Caco-2 (cell line): Measurements from ENCODE around the gene TARBP1. TPM values are rescaled to one million over a fixed set of nuclear protein-coding genes. Genes with fewer than 3 reads are reported as not detected.

Source experiments
- BruUV-seq: library from RNA; stranded (reverse); fragments of 400-500 nt; replicated peaks from 2 replicates; lab custom pipeline; 2021; lab: Mats Ljungman, UMichigan
- CTCF ChIA-PET: fragments of 300-600 bp; sonication (Branson Sonifier 250); formaldehyde crosslinking; loops from one replicate; lab custom pipeline; 2022; ENCODE audit warnings: antibody characterized with exemption; lab: Charles Lee
- POLR2A ChIA-PET: fragments of 300-600 bp; sonication (Branson Sonifier 250); formaldehyde crosslinking; loops from one replicate; lab custom pipeline; 2022; ENCODE audit warnings: antibody characterized with exemption; lab: Charles Lee
- DNase-seq, 2 experiments: peaks; one replicate each; pipeline versions ENCODE4 v3.0.0 to v3.0.0-alpha.2; 2020 to 2022
- H3K27me3 ChIP-seq: replicated peaks from 2 replicates; pipeline ENCODE4 v1.6.0; 2011; ENCODE audit warnings: low read length; ENCODE audit not compliant: control insufficient read depth, insufficient read depth
- H3K36me3 ChIP-seq: 2 replicates; pipeline ENCODE4 v1.5.1; 2011; ENCODE audit warnings: low read length; ENCODE audit not compliant: control insufficient read depth, insufficient read depth
- H3K4me1 ChIP-seq: fragments of 250-450 bp; sonication (Bioruptor Pico); 2 replicates; pipeline ENCODE4 v1.5.1; 2020; ENCODE audit warnings: mild to moderate bottlenecking
- H3K4me3 ChIP-seq: 2 replicates; pipeline ENCODE4 v1.5.1; 2011; ENCODE audit warnings: low read depth, mild to moderate bottlenecking, control low read depth, low read length
- H3K9me3 ChIP-seq: fragments of 250-450 bp; sonication (Bioruptor Pico); 2 replicates; pipeline ENCODE4 v1.5.1; 2020; ENCODE audit warnings: mild to moderate bottlenecking, moderate library complexity
- H3K27ac Mint-ChIP-seq: one replicate; pipeline ENCODE4 v1.8.0; 2022; ENCODE audit warnings: mixed read lengths; ENCODE audit not compliant: unreplicated experiment
- H3K27me3 Mint-ChIP-seq: one replicate; pipeline ENCODE4 v1.8.0; 2022; ENCODE audit warnings: mixed read lengths; ENCODE audit not compliant: insufficient read depth, unreplicated experiment
- H3K36me3 Mint-ChIP-seq: one replicate; pipeline ENCODE4 v1.8.0; 2022; ENCODE audit warnings: mild to moderate bottlenecking, mixed read lengths; ENCODE audit not compliant: insufficient read depth, unreplicated experiment
- H3K4me1 Mint-ChIP-seq: one replicate; pipeline ENCODE4 v1.8.0; 2022; ENCODE audit warnings: low read depth, mixed read lengths; ENCODE audit not compliant: unreplicated experiment
- H3K4me3 Mint-ChIP-seq: one replicate; pipeline ENCODE4 v1.8.0; 2022; ENCODE audit warnings: mild to moderate bottlenecking, moderate library complexity, mixed read lengths; ENCODE audit not compliant: unreplicated experiment
- H3K9me3 Mint-ChIP-seq: one replicate; pipeline ENCODE4 v1.8.0; 2022; ENCODE audit warnings: mixed read lengths; ENCODE audit not compliant: unreplicated experiment
- CTCF ChIP-seq, 2 experiments: fragments of 200-600 bp in 1 of 2; IDR thresholded peaks; 1 replicate in 1 of 2; 2 replicates in 1 of 2; pipeline versions ENCODE4 v1.5.1 to v1.8.0; 2011 to 2022; ENCODE audit warnings: antibody characterized with exemption in 1 of 2, control low read depth in 1 of 2, inconsistent platforms in 1 of 2, low read depth in 1 of 2, low read length in 1 of 2, mild to moderate bottlenecking in 1 of 2, moderate library complexity in 1 of 2; ENCODE audit not compliant: insufficient read depth in 1 of 2, severe bottlenecking in 1 of 2, unreplicated experiment in 1 of 2
- intact Hi-C: fragments of 100-400 bp; cut with micrococcal nuclease; formaldehyde crosslinking; loops from one replicate; pipeline ENCODE4 v1.10.0; 2022; ENCODE audit not compliant: unreplicated experiment
- total RNA-seq: library from RNA; stranded (reverse); gene quantifications from 2 replicates; pipeline ENCODE4 v1.2.3, GENCODE V29; 2022

Gene TARBP1
- total RNA-seq, 1 experiment from 2014 or later, result 37.0 TPM

GRCh38 chr1:234463749-234464148, 15.2 kb downstream of the TARBP1 start:
- H3K36me3 Mint-ChIP-seq, result peaks cover 27% of the 10 kb centered on the region
- no peak overlapping the region for H3K4me3 ChIP-seq
- ChIA-PET POLR2A (no interaction called here), CTCF (no interaction called here)
- no TSS peak for BruUV-seq
- no peaks in the 10 kb centered on the region for H3K27me3 Mint-ChIP-seq
- H3K36me3 ChIP-seq, result no peaks in the 10 kb centered on the region; the same call in 1 of the 2 replicates
- no peaks in the 10 kb centered on the region for H3K4me1 Mint-ChIP-seq
- no peaks in the 10 kb centered on the region for H3K4me1 ChIP-seq
- no peaks in the 10 kb centered on the region for H3K27me3 ChIP-seq
- H3K4me3 Mint-ChIP-seq, result no peak overlapping the region
- no peak for DNase-seq
- intact Hi-C loops, result no loop called here
- H3K9me3 ChIP-seq, result no peaks in the 10 kb centered on the region
- H3K27ac Mint-ChIP-seq, result no peak overlapping the region
- TF ChIP-seq CTCF (IDR thresholded peaks at IDR 0.05; ENCODE audit: insufficient read depth in 1 of 2, low read depth in 1 of 2, low read length in 1 of 2, severe bottlenecking in 1 of 2, unreplicated experiment in 1 of 2), result no peak
- H3K9me3 Mint-ChIP-seq, result no peaks in the 10 kb centered on the region

GRCh38 chr1:234460652-234461051, 18.3 kb downstream of the TARBP1 start:
- ChIA-PET CTCF (no interaction called here), POLR2A (no interaction called here)
- Histone ChIP-seq H3K4me1 (no peaks in the 10 kb centered on the region), H3K9me3 (no peaks in the 10 kb centered on the region), H3K36me3 (no peaks in the 10 kb centered on the region), H3K27me3 (no peaks in the 10 kb centered on the region), H3K4me3 (no peak overlapping the region)
- no peak overlapping the region for H3K4me3 Mint-ChIP-seq
- H3K9me3 Mint-ChIP-seq, result no peaks in the 10 kb centered on the region
- DNase-seq, result no peak
- no peak for TF ChIP-seq CTCF (IDR thresholded peaks at IDR 0.05; ENCODE audit: insufficient read depth in 1 of 2, low read depth in 1 of 2, low read length in 1 of 2, severe bottlenecking in 1 of 2, unreplicated experiment in 1 of 2)
- H3K36me3 Mint-ChIP-seq, result peaks cover 23% of the 10 kb centered on the region
- BruUV-seq, result no TSS peak
- intact Hi-C loops, result no loop called here
- H3K27me3 Mint-ChIP-seq, result no peaks in the 10 kb centered on the region
- H3K27ac Mint-ChIP-seq, result no peak overlapping the region
- H3K4me1 Mint-ChIP-seq, result no peaks in the 10 kb centered on the region

DNA sequence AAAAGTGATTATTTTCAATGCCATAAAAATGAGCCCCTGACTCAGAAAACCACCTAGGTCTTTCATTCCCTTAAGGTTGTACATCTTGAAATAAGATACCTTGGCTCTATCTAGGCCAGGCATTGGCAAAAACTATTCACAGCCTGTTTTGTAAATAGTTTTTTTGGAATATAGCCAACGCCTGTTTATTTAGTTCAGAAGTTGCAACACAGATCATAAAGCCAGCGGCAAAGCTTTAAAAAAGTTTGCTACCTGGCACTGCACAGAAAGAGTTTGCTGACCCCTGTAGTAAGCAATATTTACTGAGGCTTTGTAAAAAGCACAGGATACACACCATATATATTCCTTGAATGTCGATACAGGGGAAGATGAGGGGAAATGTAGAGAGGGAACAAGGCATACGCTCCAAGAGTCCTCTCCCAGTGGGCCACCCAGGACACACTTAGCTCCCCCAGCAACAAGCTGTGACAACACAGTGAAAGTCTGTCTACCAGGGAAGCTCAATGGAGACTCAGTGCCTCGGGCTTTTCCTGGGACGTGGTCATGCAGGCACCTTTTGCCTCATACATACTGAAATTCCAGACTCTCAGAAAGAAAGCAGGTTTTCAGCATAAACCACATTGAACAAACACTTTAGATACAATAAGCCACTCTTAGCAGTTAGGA, 20.5 kb downstream of the TARBP1 start:
- H3K9me3 Mint-ChIP-seq, result no peaks in the 10 kb centered on the region
- CTCF ChIA-PET, result no interaction called here
- no peak for DNase-seq
- intact Hi-C loops, result loop anchor here (10.0 kb wide), 1 partner anchor 344 kb away; no protein-coding TSS in a partner anchor
- no peaks in the 10 kb centered on the region for H3K4me1 Mint-ChIP-seq
- H3K9me3 ChIP-seq, result no peaks in the 10 kb centered on the region
- H3K27me3 Mint-ChIP-seq, result no peaks in the 10 kb centered on the region
- H3K4me3 Mint-ChIP-seq, result no peak overlapping the region
- TF ChIP-seq CTCF (IDR thresholded peaks at IDR 0.05; ENCODE audit: insufficient read depth in 1 of 2, low read depth in 1 of 2, low read length in 1 of 2, severe bottlenecking in 1 of 2, unreplicated experiment in 1 of 2), result no peak
- no peaks in the 10 kb centered on the region for H3K36me3 ChIP-seq
- H3K4me3 ChIP-seq, result no peak overlapping the region
- BruUV-seq, result no TSS peak
- H3K27me3 ChIP-seq, result no peaks in the 10 kb centered on the region
- H3K27ac Mint-ChIP-seq, result no peak overlapping the region
- POLR2A ChIA-PET, result no interaction called here
- H3K4me1 ChIP-seq, result no peaks in the 10 kb centered on the region
- H3K36me3 Mint-ChIP-seq, result peaks cover 15% of the 10 kb centered on the region
